Measurements from ENCODE around the gene ATG101. TPM values are rescaled to one million over a fixed set of nuclear protein-coding genes. Genes with fewer than 3 reads are reported as not detected.

Gene ATG101
- total and polyA plus RNA-seq, 2 experiments from 2014 or later, result 27.7 to 60.3 TPM

DNA sequence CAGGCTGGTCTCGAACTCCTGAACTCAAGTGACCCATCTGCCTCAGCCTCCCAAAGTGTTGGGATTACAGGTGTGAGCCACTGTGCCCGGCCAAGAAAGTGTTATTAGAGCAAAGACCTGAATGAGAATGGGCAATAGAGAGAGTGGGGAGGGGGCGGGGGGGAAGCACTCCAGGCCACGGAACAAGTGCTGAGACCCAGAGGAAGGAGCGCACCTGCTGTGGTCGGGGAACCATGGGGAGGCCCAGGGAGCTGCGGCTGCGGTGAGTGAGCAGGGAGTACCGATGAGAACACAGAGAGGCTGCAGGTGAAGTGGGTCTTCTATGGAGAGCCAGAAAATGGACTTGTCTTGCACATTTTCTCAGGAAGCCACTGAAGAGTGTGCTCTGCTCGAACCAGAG is 20.5 kb downstream of the ATG101 start (continued):
- TF ChIP-seq CREB1 (CRISPR knock-in tag; IDR thresholded peaks at IDR 0.05; ENCODE audit: low read depth) (no peak), NANOG (IDR thresholded peaks at IDR 0.05; ENCODE audit: borderline replicate concordance) (no peak), JUNB (IDR thresholded peaks at IDR 0.05; ENCODE audit: unreplicated experiment) (no peak), EZH2phosphoT487 (IDR thresholded peaks at IDR 0.05; ENCODE audit: unreplicated experiment) (no peak)
- TF ChIP-seq, protein P1, sequence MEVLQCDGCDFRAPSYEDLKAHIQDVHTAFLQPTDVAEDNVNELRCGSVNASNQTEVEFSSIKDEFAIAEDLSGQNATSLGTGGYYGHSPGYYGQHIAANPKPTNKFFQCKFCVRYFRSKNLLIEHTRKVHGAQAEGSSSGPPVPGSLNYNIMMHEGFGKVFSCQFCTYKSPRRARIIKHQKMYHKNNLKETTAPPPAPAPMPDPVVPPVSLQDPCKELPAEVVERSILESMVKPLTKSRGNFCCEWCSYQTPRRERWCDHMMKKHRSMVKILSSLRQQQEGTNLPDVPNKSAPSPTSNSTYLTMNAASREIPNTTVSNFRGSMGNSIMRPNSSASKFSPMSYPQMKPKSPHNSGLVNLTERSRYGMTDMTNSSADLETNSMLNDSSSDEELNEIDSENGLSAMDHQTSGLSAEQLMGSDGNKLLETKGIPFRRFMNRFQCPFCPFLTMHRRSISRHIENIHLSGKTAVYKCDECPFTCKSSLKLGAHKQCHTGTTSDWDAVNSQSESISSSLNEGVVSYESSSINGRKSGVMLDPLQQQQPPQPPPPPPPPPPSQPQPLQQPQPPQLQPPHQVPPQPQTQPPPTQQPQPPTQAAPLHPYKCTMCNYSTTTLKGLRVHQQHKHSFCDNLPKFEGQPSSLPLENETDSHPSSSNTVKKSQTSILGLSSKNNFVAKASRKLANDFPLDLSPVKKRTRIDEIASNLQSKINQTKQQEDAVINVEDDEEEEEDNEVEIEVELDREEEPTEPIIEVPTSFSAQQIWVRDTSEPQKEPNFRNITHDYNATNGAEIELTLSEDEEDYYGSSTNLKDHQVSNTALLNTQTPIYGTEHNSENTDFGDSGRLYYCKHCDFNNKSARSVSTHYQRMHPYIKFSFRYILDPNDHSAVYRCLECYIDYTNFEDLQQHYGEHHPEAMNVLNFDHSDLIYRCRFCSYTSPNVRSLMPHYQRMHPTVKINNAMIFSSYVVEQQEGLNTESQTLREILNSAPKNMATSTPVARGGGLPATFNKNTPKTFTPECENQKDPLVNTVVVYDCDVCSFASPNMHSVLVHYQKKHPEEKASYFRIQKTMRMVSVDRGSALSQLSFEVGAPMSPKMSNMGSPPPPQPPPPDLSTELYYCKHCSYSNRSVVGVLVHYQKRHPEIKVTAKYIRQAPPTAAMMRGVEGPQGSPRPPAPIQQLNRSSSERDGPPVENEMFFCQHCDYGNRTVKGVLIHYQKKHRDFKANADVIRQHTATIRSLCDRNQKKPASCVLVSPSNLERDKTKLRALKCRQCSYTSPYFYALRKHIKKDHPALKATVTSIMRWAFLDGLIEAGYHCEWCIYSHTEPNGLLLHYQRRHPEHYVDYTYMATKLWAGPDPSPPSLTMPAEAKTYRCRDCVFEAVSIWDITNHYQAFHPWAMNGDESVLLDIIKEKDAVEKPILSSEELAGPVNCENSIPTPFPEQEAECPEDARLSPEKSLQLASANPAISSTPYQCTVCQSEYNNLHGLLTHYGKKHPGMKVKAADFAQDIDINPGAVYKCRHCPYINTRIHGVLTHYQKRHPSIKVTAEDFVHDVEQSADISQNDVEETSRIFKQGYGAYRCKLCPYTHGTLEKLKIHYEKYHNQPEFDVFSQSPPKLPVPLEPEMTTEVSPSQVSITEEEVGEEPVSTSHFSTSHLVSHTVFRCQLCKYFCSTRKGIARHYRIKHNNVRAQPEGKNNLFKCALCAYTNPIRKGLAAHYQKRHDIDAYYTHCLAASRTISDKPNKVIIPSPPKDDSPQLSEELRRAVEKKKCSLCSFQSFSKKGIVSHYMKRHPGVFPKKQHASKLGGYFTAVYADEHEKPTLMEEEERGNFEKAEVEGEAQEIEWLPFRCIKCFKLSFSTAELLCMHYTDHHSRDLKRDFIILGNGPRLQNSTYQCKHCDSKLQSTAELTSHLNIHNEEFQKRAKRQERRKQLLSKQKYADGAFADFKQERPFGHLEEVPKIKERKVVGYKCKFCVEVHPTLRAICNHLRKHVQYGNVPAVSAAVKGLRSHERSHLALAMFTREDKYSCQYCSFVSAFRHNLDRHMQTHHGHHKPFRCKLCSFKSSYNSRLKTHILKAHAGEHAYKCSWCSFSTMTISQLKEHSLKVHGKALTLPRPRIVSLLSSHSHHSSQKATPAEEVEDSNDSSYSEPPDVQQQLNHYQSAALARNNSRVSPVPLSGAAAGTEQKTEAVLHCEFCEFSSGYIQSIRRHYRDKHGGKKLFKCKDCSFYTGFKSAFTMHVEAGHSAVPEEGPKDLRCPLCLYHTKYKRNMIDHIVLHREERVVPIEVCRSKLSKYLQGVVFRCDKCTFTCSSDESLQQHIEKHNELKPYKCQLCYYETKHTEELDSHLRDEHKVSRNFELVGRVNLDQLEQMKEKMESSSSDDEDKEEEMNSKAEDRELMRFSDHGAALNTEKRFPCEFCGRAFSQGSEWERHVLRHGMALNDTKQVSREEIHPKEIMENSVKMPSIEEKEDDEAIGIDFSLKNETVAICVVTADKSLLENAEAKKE (CRISPR knock-in tag; IDR thresholded peaks at IDR 0.05), result no peak

DNA sequence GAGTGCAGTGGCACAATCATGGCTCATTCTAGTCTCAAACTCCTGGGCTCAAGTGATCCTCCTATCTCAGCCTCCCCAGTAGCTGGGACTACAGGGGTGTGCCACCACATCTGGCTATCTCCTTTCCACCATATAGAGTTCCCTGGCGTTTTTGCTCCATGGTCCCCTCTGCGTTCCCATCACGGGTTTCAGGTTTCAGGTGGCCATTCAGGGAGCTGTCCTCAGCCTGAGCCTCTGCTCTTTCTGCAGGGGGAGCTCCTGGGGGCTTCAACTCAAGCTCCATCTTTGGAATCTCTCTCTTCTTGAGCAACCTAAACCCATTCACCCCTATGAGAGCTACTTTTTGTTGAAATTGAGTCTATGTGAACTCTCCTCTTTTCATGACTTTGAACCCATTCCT is 21.3 kb downstream of the ATG101 start:
- Mint-ChIP-seq H3K4me3 (no peak overlapping the region), H3K4me1 (peaks cover 13% of the 10 kb centered on the region), H3K9me3 (no peaks in the 10 kb centered on the region), H3K27ac (no peak overlapping the region), H3K27me3 (ENCODE audit: insufficient read depth, low read depth, poor library complexity) (peaks cover 6% of the 10 kb centered on the region), H3K36me3 (ENCODE audit: low read depth) (no peaks in the 10 kb centered on the region; the same call in 2 of the 3 replicates)
- TF ChIP-seq EZH2 (IDR thresholded peaks at IDR 0.05; ENCODE audit: low read depth, unreplicated experiment), result no peak
- 0 out of 4 replicates have a peak, but pooled peaks of 1 of the 2 experiments have one; percentile 6 for TF ChIP-seq CTCF (conservative IDR thresholded peaks at IDR 0.05; ENCODE audit: low read depth in 2 of 2)
- Histone ChIP-seq H3K4me3 (no peak overlapping the region), H4K20me1 (replicated peaks; ENCODE audit: insufficient read depth) (no peaks in the 10 kb centered on the region), H3K9me2 (ENCODE audit: insufficient read depth) (no peaks in the 10 kb centered on the region), H3K27me3 (ENCODE audit: insufficient read depth) (no peaks in the 10 kb centered on the region), H3K27ac (ENCODE audit: low read depth) (no peak overlapping the region), H3K4me1 (ENCODE audit: insufficient read depth) (peaks cover 12% of the 10 kb centered on the region; the same call in 1 of the 2 replicates), H3K4me2 (peak overlapping the region; percentile 62), H3K36me3 (ENCODE audit: insufficient read depth) (no peaks in the 10 kb centered on the region), H3F3A (replicated peaks; ENCODE audit: low read depth) (no peaks in the 10 kb centered on the region), H2AFZ (no peak overlapping the region), H3K79me2 (replicated peaks; ENCODE audit: insufficient read depth) (no peaks in the 10 kb centered on the region)
- peak; percentile 27 for DNase-seq (ENCODE audit: low spot score)
- ATAC-seq, result peak; percentile 32; the same call in 2 of the 3 replicates
